ENCODE results near the gene MOCOS. TPM values are rescaled to one million over a fixed set of nuclear protein-coding genes. Genes with fewer than 3 reads are reported as not detected.

The MOCOS gene
- total RNA-seq, 1 experiment from 2014 or later: 5.5 TPM

GRCh38 chr18:36287653-36288052 is 100.4 kb downstream of the MOCOS start:
- Mint-ChIP-seq H3K4me1 (ENCODE audit: low read depth, unreplicated experiment) (no peaks in the 10 kb centered on the region), H3K27ac (ENCODE audit: unreplicated experiment) (no peak overlapping the region), H3K9me3 (ENCODE audit: unreplicated experiment) (peaks cover 7% of the 10 kb centered on the region), H3K27me3 (ENCODE audit: insufficient read depth, unreplicated experiment) (no peaks in the 10 kb centered on the region), H3K36me3 (ENCODE audit: insufficient read depth, unreplicated experiment) (no peaks in the 10 kb centered on the region), H3K4me3 (ENCODE audit: unreplicated experiment) (no peak overlapping the region)
- TF ChIP-seq, protein P1, sequence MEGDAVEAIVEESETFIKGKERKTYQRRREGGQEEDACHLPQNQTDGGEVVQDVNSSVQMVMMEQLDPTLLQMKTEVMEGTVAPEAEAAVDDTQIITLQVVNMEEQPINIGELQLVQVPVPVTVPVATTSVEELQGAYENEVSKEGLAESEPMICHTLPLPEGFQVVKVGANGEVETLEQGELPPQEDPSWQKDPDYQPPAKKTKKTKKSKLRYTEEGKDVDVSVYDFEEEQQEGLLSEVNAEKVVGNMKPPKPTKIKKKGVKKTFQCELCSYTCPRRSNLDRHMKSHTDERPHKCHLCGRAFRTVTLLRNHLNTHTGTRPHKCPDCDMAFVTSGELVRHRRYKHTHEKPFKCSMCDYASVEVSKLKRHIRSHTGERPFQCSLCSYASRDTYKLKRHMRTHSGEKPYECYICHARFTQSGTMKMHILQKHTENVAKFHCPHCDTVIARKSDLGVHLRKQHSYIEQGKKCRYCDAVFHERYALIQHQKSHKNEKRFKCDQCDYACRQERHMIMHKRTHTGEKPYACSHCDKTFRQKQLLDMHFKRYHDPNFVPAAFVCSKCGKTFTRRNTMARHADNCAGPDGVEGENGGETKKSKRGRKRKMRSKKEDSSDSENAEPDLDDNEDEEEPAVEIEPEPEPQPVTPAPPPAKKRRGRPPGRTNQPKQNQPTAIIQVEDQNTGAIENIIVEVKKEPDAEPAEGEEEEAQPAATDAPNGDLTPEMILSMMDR (IDR thresholded peaks at IDR 0.05; ENCODE audit: insufficient read depth in 1 of 2, low read depth in 1 of 2, low read length in 1 of 2, severe bottlenecking in 1 of 2, unreplicated experiment in 1 of 2): no peak
- Histone ChIP-seq H3K27me3 (replicated peaks; ENCODE audit: control insufficient read depth, insufficient read depth, low read length) (no peaks in the 10 kb centered on the region), H3K4me1 (no peaks in the 10 kb centered on the region), H3K9me3 (no peaks in the 10 kb centered on the region), H3K36me3 (ENCODE audit: control insufficient read depth, insufficient read depth, low read length) (no peaks in the 10 kb centered on the region), H3K4me3 (ENCODE audit: low read depth, low read length) (no peak overlapping the region)
- CTCF ChIA-PET: no interaction called here
- no TSS peak for BruUV-seq (replicated peaks)
- POLR2A ChIA-PET: no interaction called here
- intact Hi-C loops (cut with micrococcal nuclease; ENCODE audit: unreplicated experiment): loop anchor here (10.0 kb wide), 1 partner anchor 163 kb away; the partner anchor contains the start of genes ELP2 and SLC39A6
- no peak for DNase-seq

GRCh38 chr18:36288689-36289088 is 101.4 kb downstream of the MOCOS start:
- Mint-ChIP-seq H3K9me3 (ENCODE audit: unreplicated experiment) (peaks cover 7% of the 10 kb centered on the region), H3K4me3 (ENCODE audit: unreplicated experiment) (no peak overlapping the region), H3K27me3 (ENCODE audit: insufficient read depth, unreplicated experiment) (no peaks in the 10 kb centered on the region), H3K4me1 (ENCODE audit: low read depth, unreplicated experiment) (no peaks in the 10 kb centered on the region), H3K27ac (ENCODE audit: unreplicated experiment) (no peak overlapping the region), H3K36me3 (ENCODE audit: insufficient read depth, unreplicated experiment) (no peaks in the 10 kb centered on the region)
- TF ChIP-seq, protein P1 (IDR thresholded peaks at IDR 0.05; ENCODE audit: insufficient read depth in 1 of 2, low read depth in 1 of 2, low read length in 1 of 2, severe bottlenecking in 1 of 2, unreplicated experiment in 1 of 2): no peak
- no TSS peak for BruUV-seq (replicated peaks)
- Histone ChIP-seq H3K4me3 (ENCODE audit: low read depth, low read length) (no peak overlapping the region), H3K4me1 (no peaks in the 10 kb centered on the region), H3K9me3 (no peaks in the 10 kb centered on the region), H3K36me3 (ENCODE audit: control insufficient read depth, insufficient read depth, low read length) (no peaks in the 10 kb centered on the region), H3K27me3 (replicated peaks; ENCODE audit: control insufficient read depth, insufficient read depth, low read length) (no peaks in the 10 kb centered on the region)
- CTCF ChIA-PET: no interaction called here
- DNase-seq: no peak
- intact Hi-C loops (cut with micrococcal nuclease; ENCODE audit: unreplicated experiment): loop anchor here (10.0 kb wide), 1 partner anchor 164 kb away; the partner anchor contains the start of genes ELP2 and SLC39A6
- POLR2A ChIA-PET: no interaction called here

GRCh38 chr18:36294031-36294430 is 106.7 kb downstream of the MOCOS start:
- Mint-ChIP-seq H3K27me3 (ENCODE audit: insufficient read depth, unreplicated experiment) (peaks cover 4% of the 10 kb centered on the region), H3K36me3 (ENCODE audit: insufficient read depth, unreplicated experiment) (no peaks in the 10 kb centered on the region), H3K9me3 (ENCODE audit: unreplicated experiment) (no peaks in the 10 kb centered on the region), H3K27ac (ENCODE audit: unreplicated experiment) (no peak overlapping the region), H3K4me1 (ENCODE audit: low read depth, unreplicated experiment) (no peaks in the 10 kb centered on the region), H3K4me3 (ENCODE audit: unreplicated experiment) (no peak overlapping the region)
- DNase-seq: no peak
- CTCF ChIA-PET: interaction anchor here (0.6 kb wide), 1 partner anchor 19 kb away, joined by 6 read pairs; no protein-coding TSS in a partner anchor
- TF ChIP-seq, protein P1 (IDR thresholded peaks at IDR 0.05; ENCODE audit: insufficient read depth in 1 of 2, low read depth in 1 of 2, low read length in 1 of 2, severe bottlenecking in 1 of 2, unreplicated experiment in 1 of 2): no peak
- no peaks in the 10 kb centered on the region for H3K9me3 ChIP-seq
- no TSS peak for BruUV-seq (replicated peaks)
- POLR2A ChIA-PET: no interaction called here
- H3K4me3 ChIP-seq (ENCODE audit: low read depth, low read length): no peak overlapping the region
- H3K36me3 ChIP-seq (ENCODE audit: control insufficient read depth, insufficient read depth, low read length): no peaks in the 10 kb centered on the region
- H3K4me1 ChIP-seq: no peaks in the 10 kb centered on the region
- H3K27me3 ChIP-seq (replicated peaks; ENCODE audit: control insufficient read depth, insufficient read depth, low read length): no peaks in the 10 kb centered on the region
- intact Hi-C loops (cut with micrococcal nuclease; ENCODE audit: unreplicated experiment): no loop called here
